Left kidney (tissue), 2 donors: ENCODE results near the gene FBXL14. TPM values are rescaled to one million over a fixed set of nuclear protein-coding genes. Genes with fewer than 3 reads are reported as not detected.

ENCODE experiments used
- DNase-seq: peaks from one replicate; pipeline ENCODE4 v3.0.0-alpha.2; 2013
- polyA plus RNA-seq: library from polyadenylated mRNA; unstranded; fragments of 120-200 nt; gene quantifications from one replicate; pipeline ENCODE4 v1.2.1, GENCODE V29; 2013; ENCODE audit not compliant: insufficient read length

Gene FBXL14
- polyA plus RNA-seq, 1 donor, result 9.9 TPM

DNA sequence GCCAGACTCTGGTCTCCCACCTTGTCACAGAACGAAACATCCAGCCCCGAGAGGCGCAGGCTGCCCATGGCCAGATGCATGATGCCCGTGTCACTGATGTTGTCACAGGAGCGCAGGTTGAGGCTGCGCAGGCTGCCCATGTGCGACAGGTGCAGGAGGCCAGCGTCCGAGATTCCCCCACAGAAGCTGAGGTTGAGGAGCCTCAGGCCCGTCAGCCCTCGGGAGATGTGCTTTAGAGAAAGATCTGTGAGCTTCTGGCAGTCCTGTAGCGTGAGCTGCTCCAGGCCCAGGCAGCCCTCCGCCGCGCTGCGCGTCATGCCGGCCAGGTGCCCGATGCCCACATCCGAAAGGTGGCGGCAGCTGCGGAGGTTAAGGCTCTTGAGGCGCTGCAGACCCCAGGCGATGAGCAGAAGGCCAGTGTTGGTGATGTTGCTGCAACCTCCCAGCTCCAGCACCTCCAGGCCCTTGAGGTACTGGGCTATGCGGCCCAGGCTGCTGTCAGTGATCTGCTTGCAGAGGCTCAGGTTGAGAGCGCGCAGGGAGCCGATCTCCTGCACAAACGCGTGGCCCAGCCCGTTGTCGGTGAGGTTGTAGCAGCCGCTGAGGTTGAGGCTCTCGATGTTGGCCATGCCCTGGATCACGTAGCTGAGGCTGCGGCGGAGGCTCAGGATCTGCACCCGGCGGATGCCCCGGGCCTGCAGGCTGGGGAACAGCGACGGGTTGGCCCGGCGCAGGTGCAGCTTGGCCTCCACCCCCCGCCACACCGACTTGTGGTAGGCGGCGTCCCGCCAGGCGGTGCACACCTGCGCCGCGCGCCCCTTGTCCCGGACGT lies 991 bp downstream of the FBXL14 start:
- no peak for DNase-seq

DNA sequence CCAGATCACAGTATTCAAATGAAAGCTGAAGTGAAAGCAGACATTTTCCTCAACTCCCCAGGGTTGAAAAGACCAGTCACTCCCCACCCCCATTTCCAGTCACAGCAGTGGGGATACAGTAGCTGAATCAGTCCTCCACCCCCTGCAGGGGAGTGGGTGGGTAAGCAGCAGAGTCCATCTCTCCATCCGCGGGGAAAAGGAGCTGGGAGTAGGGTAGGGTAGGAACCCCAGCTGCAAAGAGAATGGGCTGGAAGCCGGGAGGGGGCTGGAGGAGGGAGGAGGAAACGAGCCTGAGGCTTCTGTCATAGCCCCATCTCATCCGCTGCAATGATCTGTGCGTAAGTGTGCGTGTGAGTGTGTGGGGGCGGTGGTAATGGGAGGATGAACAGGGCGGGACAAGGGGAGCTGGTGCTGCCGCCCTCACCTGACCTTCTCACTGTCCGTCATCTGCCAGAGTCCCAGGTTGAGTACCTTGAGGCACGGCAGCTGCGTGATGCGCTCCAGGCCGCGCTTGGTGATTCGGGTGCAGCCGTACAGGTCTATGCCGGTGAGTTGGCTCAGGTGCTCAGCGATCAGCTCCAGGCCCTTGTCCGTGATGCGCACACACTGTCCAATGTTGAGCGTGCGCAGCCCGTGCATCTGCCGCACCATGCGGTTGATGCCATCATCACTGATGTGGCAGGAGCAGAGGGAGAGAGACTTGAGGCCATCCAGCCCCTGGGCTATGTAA lies 1.8 kb downstream of the FBXL14 start:
- DNase-seq, result no peak

- no peak for DNase-seq
These were observed 2.8 kb downstream of the FBXL14 start for GRCh38 chr12:1591543-1591942.

GRCh38 chr12:1591034-1591433 lies 3.3 kb downstream of the FBXL14 start:
- no peak for DNase-seq

DNA sequence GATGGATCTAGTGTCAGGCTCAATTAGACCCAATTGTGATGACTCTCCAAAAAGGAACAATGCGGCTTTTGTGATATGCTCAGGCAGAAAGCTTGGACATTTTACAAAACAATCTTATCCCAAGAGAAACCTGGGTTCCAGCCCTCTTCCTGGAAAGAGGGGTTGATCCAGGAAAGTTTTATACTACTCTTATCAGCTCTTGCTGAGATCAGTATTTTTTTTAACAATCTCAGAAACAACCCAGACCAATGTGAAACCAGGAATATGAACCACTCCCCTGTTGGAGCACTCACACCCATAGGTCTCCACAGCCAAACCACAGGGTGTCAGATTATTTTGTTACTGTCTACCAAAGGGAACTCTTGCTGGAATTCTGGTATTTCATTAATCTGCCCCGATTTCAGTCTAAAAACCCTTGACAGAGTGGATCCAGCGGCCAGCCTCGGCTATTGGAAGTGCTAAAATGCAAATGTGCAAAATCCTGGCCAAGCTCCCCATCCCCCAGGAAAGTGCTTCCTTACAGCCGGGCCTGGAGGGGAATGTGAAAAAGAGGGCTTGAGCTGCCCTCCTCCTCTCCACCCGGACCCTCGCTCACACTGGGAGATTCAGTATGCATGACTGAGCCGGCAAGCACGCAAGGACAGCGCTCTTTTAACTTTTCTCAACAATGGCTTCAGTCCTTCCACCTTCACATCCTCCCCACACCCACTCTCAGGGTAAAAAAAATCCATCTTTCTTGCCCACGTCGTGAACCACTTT lies 4.0 kb downstream of the FBXL14 start:
- no peak for DNase-seq

- no peak for DNase-seq
These were observed 5.8 kb downstream of the FBXL14 start for GRCh38 chr12:1588575-1588947.

DNA sequence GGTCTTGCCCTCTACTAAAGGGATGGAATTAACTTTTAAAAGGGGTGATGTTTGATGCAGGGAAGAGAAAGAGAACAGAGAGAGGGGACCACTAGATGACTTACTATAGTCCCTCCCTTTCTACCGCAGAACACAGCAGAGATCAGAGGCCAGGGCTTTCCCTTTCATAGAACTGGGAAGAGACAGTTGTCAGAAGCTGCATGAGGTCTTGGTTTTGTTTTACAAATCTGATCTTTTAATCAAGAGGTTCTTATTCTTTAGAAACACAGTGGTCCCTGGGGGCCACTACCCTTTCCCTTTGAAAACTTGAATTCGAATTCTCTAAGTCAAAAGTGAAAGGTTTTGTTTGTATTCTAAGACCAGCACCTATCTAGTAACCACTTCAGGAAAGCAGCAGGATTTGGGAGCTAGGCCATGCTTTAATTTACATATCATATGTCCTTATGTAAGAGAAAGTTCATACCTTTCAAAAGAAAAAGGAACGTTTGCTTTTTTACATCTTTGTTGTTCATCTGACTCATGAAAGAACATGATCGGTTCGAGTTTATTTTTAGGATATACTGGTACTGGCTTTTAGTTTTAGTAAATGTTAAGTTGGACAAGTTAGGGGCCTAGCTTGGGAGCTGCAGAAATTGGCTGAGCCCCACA lies 6.3 kb downstream of the FBXL14 start:
- no peak for DNase-seq

GRCh38 chr12:1584326-1584725 lies 10.1 kb downstream of the FBXL14 start:
- DNase-seq, result no peak

DNA sequence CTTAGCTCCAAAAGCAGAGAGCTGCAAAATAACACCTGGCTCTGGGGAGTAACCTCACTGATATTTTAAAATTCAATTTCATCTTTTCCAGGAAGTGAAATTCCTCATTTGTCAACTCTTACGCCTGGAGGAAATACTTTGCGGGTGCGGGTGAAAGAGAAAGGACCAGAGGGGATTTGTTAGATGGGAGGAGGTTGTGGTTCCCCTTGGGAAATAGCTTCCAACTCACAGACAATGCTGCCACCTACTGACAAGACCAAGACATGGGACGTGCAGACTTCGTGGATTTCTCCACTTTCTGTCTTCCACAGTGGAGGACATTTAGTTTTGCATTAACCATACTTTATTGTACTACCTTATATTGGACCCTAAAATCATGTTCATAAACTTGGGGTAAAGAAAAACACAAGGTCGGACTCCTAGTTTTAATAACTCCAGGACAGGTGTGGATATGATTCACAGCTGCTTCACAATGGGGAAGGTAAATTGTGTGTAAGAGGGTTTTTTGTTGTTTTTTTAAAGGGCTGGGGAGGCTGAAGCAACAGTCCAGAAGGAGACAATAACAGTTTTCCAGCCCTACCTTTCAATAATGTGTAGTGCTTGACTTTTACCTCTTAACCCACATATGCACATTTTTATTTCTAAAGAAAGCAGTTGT lies 10.8 kb downstream of the FBXL14 start:
- peak; percentile 80 for DNase-seq

DNA sequence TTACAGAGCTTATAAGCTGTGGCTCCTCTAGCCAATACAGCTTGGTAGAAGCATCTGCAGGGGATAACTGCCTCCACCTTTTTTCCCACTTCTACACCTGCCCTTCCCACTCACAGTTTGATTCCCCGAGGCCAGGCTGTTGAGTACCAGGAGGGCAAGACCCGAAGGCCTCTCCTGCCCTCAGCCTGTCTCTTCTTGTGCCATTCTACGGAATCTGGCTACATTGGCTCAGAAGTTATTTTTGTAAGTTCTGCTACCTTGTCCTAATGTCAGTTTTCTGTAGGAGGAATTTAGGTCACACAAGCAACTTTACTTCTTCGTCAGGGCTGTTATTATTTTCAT lies 11.7 kb downstream of the FBXL14 start:
- no peak for DNase-seq

- no peak for DNase-seq
These were observed 12.2 kb downstream of the FBXL14 start for GRCh38 chr12:1581973-1582708.

DNA sequence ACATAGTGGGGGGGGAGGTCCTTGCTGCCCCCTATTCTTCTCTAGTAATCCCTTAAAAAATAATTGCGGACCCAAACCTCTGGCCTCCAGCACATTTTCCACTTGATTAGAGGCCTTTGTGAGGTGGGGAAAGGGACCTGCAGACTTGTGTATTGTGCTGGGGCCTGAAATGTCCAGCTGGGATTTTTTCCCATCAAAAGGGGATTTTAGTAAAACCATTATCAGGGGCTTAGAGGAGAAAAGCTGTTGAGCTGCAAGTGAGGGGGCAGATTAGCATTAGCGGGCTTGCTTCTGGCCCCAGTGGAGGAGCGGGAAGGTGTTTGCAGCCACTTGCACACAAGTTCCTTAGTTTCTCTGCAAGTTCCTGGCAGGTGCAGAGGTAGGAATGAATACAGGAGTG lies 13.9 kb downstream of the FBXL14 start:
- DNase-seq, result no peak

GRCh38 chr12:1579651-1580435 lies 14.5 kb downstream of the FBXL14 start:
- DNase-seq, result no peak

DNA sequence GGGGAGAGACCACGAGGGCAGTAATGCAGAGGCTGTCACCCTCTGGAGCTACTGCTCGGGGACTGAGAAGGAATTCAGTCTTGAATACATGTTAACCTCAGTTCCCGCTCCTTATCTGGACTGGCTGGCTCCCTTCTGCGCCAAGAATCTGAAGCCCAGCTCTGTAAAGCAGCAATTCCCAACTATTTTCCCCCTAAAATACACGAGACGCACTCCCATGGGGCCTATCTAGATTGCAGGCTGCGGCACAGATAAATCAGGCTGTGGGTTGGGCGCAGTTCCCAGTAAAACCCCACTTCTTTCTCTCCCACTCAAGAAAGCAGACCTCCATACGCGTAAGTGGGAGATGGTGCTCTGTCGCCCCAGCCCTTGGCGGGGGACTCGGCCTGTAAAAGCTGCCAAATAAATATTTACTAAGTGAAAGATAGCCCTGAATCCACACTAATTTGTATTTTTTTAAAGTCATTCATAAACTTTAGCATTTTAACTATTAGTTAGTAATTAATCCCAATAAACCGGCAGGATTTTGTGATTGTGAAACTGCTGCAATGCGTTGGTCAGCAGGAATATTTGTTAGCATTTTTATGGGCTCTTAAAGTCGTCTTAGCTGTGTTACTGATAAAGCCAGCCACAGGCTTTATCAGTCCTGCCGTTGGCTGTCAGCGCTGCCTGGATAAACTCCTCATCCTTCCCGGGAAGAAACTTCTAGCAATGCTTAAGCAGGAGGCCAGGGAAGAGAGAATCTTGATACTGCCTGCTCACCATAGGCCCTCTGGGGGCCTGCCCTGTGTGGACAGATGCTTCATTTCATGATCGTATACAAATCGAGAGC lies 17.8 kb downstream of the FBXL14 start:
- DNase-seq, result peak; percentile 81

- DNase-seq, result no peak
These were observed 18.7 kb downstream of the FBXL14 start for GRCh38 chr12:1575408-1576401.

GRCh38 chr12:1574865-1575259 lies 19.5 kb downstream of the FBXL14 start:
- no peak for DNase-seq

DNA sequence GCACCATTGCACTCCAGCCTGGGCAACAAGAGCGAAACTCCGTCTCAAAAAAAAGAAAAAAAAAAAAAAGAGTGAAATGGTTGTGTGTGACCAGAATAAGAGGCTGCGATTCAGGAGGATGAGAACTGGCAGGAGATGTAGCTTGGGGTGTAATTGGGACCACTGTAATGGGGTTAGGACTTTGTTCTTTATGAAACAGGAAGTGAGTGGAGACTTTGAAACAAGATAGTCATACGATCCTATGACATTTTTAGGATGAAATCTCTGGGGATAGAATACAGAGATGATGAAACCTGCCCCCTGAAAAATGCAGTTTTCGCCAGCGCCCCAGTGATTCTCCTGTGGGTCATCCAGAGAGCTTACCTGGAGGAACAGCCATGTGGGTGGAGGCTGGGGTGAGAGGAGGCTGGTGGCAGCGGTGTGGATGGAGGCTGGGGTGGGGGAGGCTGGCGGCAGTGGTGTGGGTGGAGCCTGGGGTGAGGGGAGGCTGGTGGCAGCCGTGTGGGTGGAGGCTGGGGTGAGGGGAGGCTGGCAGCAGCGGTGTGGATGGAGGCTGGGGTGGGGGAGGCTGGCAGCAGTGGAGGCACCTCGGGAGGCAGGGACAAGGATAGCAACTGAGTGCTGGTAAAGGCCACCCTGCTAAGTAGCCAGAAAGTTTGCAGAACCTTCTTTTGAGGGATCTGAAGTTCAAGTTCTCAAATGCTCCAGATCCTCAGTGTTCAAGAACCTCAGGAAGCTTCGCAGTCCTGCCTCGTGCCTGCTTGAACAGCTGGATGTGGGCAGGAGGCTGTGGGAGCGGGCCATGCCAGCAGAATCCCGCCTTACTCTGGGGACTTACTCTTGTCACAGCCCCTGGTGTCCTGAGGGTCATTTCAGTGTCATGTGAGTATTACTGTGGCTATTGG lies 20.2 kb downstream of the FBXL14 start:
- DNase-seq, result no peak
